ENCODE data around the gene IGFBP6.
"Not testable (repeated sequence)": the region's sequence is repeated elsewhere in the genome, so short reads cannot be mapped to it uniquely, and the experiment has no call there.

IGFBP6 gene

DNA sequence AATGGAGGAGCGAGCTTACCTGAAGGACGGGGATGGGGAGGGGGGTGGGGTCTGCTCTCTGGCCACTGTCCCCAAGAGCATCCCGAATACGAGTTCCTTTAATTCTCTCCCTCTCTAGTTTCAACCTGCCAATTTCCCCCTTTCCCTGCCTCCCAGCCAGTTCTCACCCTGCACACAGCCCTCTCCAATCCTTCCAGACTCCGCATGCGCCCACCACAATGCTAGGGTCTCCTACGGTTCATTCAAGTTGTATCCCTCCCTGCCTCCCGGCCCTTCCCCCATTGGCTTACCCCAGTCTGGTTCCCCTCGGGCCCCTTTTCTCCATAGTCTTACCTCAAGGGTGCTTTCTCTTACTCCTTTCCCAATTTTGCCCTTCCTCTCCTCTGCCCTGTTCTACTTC is 708 bp upstream of the IGFBP6 start:
- no peak for DNase-seq (ENCODE audit: low read depth in 3 of 3)

DNA sequence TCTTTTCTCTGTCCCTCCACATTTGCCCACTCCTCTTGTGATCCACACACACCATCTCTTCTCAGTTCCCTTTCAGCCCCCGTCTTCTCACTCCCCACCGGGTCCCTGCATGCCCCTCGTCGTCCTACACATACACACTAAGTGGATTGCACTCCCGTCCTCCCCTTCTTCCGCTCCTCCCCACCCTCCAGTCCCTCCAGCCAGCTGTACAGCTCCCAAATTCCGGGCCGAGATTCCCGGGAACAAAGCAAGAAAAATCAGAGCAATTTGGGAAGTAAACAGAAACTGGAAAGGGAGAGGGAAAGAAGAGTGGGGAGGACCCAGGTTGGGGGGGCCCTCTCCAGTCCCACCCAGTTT is 282 bp upstream of the IGFBP6 start:
- no peak for DNase-seq (ENCODE audit: low read depth in 3 of 3)

DNA sequence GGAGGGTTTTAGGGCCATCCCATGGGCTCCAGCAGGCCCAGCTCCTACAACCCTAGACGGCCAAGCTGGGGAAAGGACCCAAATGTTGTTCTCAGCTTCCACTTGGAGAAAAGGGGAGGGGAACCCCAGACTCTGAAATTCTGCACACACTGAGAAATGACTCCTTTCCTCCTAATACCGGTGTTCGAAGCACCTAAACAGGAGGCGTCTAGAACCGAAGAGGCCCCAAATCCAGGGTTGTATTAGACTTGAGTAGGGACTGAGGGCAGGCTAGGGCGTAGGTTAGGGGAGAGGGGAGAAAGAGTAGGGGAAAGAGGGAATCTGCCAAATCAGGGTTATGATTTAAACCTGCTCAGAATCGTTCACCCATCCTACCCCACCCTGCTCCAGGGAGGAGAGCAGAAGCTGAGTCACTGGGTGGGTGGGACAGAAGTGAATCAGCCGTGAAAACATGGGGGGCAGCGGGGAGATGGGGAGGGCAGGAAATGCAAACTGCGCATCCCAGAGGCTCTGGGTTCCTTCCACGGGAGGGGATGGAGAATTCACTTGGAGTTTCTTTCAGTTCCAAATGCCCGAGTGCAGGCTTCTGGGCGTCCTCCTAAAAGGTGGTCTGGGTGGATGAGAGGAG is 1.0 kb downstream of the IGFBP6 start:
- DNase-seq (ENCODE audit: low read depth in 3 of 3): peak in 1 of 3 experiments; percentile 22

DNA sequence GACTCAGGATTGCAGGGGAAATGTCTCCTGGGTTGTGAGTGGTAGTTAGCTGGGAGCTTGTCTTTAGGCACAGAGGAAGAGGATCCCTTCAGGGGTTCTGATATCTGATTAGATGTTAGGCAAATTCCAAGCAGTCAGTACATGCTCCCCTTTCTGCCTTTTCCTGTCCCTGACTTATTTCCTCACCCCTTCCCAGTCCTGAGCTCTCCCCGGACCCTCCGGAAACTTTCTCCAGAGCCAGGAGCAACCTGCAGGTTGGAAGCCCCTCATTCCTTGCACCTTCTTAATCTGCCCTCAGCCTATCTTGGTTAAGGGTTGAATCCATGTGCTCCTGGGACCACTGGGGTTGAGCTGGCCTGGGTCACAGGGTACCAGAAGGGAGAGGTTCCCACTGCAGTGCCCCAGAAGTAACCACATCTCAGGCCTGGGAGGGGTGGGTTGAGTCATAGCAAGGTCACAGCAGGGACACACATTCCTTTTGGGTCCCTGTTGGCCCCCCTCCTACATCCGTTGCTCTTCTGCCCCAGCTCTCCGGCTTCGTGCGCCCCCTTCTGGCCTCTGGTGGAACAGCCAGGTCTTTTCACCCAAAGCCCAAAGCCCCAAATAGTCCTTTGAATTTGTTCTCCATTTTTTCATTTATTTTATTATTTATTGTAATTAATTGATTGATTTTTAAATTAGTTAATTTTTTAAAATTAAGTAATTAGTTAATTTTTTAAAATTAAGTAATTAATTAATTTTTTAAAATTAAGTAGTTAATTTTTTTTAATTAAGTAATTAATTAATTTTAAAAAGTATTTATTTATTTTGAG is 1.8 kb downstream of the IGFBP6 start:
- DNase-seq (ENCODE audit: low read depth in 3 of 3): peak; percentile 75 to 90 (median 81)

DNA sequence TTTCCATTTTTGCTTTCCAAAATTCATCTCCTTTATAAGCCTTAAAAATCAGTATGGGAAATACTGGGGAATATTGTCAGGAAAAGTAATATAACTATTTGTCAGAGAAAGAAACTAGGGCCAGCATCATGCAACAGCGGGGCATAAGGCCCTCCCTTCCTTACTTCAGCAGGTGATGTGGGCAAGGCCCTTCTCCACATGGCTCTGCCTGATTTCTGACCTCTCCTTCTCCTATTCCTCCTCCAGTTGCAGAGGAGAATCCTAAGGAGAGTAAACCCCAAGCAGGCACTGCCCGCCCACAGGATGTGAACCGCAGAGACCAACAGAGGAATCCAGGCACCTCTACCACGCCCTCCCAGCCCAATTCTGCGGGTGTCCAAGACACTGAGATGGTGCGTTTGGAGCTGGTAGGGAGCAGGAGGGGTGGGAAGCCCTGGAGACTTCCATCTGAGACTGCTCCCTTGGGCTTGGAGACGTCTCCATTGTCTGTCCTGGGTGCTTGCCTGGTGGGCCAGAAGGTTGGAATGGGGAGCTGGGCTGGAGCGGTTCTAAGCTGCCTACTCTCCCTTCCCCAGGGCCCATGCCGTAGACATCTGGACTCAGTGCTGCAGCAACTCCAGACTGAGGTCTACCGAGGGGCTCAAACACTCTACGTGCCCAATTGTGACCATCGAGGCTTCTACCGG is 3.1 kb downstream of the IGFBP6 start:
- DNase-seq (ENCODE audit: low read depth in 3 of 3): no peak

DNA sequence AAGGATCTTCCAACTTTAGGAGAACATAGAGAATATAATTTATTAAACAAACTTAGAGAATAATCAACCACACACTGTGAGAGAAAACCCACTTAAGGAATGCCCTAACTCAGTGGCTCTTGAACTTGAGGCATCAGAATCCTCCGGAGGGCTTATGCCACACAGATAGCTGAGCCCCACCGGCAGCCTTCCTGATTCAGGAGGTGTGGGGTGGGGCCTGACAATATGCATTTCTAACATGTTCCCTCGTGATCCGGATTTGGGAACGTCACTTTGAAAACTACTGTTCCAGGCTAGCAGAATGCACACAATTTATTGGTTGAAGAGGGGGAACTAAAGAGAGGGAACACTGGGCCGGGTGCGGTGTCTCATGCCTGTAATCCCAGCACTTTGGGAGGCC is 3.8 kb downstream of the IGFBP6 start:
- no peak for DNase-seq (ENCODE audit: low read depth in 3 of 3)

DNA sequence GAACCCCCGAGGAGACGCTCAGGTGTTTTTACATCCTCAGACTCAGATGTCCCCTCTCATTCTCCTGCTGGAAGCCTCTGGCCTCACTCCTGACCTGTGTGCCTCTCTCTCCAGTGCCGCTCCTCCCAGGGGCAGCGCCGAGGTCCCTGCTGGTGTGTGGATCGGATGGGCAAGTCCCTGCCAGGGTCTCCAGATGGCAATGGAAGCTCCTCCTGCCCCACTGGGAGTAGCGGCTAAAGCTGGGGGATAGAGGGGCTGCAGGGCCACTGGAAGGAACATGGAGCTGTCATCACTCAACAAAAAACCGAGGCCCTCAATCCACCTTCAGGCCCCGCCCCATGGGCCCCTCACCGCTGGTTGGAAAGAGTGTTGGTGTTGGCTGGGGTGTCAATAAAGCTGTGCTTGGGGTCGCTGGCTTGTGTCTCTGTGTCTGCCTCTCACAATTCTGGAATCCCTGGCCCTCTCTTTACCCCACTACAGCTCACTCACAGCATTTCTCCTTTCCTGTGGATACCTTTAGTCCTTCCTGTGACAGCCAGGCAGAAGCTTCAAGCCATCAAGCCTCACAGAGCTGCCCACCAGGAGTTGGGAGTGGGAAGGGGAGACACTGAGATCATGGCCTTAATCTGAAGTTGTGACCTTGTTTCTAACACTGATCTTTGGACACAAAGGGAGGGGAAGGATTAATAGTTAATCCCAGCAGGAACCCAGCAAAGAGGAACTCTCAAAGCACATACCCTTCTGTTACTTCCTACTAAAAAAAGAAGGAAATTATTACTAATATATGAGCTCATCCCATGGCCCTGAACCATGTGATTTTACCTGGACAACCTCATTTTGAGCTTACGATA is 4.7 kb downstream of the IGFBP6 start:
- DNase-seq (ENCODE audit: low read depth in 3 of 3): no peak

DNA sequence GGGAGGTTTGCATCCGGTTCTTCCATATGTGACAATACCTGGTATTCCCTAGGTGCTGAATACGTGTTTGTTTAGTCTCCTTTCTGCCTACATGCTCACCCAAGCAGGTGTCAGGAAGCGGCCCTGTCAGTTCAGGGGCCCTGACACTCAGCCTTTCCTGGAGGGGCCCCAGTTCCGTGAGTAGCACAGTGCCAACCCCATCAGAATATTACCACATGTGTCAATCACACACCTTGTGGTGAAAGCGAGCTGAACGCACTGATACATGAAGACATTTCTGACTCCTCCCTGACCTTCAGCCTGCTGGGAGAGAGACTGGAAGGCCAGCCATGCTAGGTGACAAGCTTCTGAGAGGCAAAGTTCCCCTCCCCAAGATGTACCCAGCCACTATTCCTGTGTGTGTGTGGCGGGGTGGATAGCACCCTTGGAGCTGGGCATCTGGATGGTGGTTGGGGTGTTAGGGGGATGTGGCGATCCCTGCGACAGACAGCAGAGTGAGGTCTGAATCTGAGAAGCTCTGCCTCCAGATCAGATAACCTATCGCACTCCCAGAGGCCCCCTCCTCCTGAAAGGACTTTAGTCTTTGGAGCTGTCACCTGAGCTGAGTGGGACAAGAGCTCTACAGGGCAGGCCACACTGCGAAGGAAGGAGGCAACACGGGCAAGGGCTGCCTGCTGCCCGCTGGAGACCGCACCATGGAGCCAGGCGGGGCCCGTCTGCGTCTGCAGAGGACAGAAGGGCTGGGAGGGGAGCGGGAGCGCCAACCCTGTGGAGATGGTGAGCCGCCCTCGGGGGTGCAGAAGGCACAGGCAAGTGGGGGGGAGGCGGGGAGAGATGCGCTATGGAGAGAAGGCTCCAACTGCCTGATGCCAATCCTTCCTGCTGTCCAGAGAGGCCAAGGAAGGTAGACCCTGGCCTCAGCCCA is 5.7 kb downstream of the IGFBP6 start, which contains the start of gene SOAT2:
SOAT2 (plus strand) TSS at position 604 of the 925 bp plus-strand sequence; CDS start at position 696, 92 bp downstream.
- DNase-seq (ENCODE audit: low read depth in 3 of 3): peak in 1 of 3 experiments; percentile 35

DNA sequence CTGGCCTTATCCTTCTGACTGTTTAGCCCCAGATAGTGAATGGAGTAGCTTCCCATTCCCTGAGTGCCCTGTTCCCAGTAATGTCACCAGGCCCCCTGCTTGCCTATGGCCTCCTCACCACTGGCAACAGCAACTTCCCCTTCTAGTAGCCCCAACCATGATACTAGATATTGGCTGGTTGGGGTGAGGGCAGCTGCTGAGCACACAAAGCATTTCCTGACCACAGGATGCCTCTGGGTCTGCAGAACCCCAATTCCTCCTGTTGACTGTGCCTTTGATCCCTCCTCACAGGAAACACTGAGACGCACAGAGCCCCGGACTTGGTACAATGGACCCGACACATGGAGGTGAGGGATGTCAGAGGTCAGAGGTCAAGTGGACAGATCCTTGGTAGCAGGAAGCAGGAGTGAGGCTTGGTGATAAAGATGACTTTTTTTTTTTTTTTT is 6.4 kb downstream of the IGFBP6 start:
- DNase-seq (ENCODE audit: low read depth in 3 of 3): no peak

DNA sequence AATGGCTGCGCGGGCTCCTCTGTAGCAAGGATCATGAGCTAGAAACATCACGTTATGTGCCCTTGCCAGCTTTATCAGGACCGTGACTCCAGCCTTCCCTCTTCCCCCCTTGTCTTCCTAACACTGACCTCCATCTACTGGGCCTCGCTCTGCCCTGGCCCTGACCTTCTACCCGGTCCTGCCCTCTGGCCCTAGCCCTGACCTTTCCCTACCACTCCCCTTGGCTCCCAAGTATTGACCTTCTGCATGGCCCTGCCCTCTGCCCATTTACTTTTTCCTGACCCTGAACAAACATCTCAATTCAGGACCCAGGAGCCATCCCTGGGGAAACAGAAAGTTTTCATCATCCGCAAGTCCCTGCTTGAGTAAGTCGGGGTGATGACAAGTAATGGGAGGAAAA is 7.8 kb downstream of the IGFBP6 start:
- no peak for DNase-seq (ENCODE audit: low read depth in 3 of 3)

DNA sequence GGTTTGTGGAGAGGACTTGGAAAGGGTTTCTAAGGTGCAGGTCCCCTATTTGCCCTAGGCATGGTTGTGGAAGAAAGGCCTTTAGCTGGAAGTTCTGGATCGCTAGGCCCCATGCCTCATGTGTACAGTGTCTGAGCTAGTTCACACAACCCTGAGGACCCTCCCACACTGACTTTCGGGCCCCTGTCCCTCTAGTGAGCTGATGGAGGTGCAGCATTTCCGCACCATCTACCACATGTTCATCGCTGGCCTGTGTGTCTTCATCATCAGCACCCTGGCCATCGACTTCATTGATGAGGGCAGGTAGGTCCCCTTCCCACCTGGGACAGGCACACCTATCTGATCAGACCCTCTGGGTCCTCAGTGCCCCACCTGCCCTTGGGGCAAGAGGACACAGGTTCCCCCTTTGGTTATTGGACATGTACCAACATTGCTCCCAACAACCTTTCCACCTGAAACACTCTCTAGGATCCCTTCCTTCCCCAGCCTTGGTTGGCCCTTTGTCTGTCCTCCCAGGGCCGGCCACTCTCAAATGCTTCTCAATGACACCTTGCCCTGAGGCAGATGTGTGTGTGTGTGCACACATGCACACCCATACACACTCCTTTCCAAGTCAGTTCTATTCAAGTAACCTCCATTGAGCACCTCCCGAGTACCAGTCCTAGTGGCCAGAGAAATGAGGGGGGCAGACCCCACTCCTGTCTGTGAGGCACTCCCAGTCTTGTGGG is 8.4 kb downstream of the IGFBP6 start:
- DNase-seq (ENCODE audit: low read depth in 3 of 3): no peak

DNA sequence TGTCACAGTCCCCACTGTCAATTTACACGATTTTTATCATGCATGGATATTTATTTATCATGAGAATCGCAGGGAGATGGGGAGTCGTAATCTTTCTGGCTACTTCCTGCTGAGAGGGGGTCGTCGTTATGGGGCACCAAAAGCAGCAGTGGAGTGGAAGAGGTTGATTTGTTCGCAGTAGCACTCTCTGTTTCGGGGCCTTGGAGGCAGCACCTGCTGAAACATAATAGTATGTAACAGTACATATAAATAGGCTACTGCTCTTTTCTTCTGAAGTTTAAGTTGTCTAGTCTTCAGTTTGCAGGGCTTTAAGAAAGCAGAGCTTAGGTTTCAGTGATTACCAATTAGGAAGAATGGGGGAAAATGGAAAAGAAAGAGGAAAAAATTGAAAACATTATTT is 9.7 kb downstream of the IGFBP6 start:
- DNase-seq (ENCODE audit: low read depth in 3 of 3): no peak

DNA sequence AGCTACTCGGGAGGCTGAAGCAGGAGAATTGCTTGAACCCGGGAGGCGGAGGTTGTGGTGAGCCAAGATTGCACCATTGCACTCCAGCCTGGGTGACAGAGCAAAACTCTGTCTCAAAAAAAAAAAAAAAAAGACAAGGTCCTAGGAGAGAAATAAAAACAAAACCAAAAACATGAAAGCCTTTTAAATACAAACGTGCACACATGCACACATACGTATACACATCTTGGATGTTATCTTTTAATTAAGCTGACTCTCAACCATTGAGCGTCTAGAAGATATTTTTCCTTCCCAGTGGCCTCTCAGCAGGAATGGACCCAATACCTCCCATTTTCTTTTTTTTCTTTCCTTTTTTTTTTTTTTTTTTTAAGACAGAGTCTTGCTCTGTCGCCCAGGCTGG is 15.0 kb downstream of the IGFBP6 start:
- not testable (repeated sequence) for DNase-seq (ENCODE audit: low read depth in 3 of 3)

DNA sequence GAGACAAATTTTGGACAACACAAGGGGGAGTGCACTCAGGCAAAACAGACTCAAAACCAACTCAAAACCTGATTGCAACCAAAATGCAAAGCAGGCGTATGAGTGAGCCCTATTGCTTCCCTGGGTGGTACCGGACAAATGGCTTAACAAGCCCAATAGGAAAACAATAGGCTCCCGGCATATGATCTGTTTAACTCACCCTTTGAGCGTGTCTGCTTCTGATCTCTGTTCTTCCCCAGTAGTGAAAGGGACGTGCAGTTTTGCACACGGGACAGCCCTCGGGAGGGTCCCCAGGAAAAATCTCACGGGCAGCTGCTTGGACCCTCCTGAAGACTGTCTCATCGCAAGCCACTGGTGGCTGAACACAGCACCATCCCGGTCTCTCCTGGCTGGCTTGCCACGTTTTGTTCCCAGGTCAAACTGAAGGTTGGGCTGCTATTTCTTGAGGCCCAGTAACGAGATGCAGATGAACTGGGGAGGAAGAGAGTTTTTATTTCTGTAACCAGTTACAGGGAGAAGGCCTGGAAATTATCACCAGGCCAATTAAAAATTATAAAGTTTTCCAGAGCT is 15.8 kb downstream of the IGFBP6 start:
- no peak for DNase-seq (ENCODE audit: low read depth in 3 of 3)

DNA sequence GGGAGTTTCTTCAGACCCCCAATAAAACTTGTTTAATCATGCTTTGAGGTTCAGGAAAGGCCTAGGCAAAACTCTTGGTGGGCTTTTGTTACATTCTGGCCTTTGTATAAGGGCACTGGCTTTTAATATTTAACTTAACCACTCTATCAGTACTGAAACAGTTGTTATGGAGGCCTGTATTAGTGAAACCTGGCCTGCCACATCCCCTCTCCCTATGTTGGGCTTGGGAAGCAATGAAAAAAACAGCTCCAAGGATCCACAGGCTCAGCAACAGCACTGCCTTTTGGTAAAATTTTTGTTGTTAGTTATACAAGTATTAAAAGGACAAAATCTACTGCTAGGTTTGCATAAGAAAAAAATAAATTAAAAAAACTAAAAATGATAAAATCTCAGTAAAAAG is 16.5 kb downstream of the IGFBP6 start:
- no peak for DNase-seq (ENCODE audit: low read depth in 3 of 3)

DNA sequence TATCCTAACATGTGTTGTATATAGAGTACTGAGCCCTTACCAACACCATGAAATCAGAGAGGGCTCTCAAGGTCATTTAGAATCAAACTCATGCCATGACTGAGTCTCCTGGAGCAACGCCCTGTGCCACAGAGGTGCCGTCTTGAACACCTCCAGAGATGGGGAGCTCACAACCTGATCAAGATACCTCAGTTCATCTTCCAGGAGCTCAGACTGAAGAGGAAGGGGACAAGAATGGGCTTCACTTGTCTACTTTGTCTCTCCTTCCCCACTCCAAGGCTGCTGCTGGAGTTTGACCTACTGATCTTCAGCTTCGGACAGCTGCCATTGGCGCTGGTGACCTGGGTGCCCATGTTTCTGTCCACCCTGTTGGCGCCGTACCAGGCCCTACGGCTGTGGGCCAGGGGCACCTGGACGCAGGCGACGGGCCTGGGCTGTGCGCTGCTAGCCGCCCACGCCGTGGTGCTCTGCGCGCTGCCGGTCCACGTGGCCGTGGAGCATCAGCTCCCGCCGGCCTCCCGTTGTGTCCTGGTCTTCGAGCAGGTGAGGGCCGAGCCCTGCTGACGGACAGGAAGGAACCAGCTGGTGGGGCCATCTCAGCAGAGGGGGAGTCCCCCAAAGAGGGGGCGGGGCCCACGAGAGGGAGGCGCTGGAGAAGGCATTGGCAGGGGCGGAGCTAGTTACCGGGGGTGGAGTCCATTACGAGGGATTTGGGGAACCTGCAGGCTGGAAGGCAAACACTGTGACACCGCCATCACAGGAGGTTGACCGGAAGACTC is 17.8 kb downstream of the IGFBP6 start:
- no peak for DNase-seq (ENCODE audit: low read depth in 3 of 3)

DNA sequence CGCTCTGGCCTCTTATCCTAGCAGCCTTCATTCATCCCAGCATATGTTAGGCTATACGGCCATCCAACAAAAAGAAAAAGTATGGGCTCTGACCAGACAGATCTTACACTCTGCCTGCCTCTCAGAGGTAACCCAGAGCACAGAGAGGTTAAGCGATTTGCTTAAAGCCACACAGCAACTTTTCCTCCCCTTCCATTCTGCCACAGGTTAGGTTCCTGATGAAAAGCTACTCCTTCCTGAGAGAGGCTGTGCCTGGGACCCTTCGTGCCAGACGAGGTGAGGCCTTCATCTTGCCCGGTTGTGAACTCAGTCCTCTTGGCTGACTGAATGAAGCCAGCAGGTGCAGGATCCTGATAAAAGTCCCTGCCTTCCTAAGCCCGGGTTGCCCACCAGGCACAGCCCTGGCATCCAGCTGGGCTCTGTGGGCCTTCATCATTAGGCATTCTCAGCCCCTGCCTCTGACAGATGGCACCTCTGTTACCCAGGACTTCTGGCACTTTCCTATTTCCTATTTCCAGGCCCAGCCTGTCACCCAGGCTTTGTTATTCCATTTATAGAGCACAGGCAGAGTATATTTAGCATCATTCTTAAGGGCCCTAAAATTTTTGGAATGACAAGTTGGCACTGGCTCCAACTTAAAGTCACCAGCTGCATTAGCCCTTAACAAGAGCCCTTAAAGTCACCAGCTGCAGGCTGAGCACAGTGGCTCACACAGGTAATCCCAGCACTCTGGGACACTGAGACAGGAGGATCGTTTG is 18.6 kb downstream of the IGFBP6 start:
- no peak for DNase-seq (ENCODE audit: low read depth in 3 of 3)

DNA sequence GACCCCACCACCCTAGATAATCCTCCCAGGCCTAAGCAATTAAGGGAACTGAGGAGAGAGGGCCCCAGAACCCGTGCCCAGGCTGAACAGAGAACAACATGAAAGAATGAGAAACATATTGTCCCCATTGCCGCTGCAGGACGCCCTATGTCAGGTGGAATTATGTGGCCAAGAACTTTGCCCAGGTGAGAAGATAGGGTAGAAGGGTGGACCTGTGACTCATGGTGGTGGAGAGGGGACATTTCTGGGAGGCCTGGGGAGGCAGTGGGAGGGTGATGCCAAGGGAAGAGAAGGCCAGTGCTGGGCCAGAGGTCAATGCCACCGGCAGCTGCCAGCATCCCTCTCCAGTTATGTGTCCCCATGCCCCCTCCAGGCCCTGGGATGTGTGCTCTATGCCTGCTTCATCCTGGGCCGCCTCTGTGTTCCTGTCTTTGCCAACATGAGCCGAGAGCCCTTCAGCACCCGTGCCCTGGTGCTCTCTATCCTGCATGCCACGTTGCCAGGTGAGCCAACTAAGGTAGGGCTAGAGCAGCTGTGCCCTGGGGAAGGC is 21.4 kb downstream of the IGFBP6 start:
- no peak for DNase-seq (ENCODE audit: low read depth in 3 of 3)
